Suprapubic skin (tissue), 4 donors: ENCODE data around the gene GLYATL1. TPM values are rescaled to one million over a fixed set of nuclear protein-coding genes. Genes with fewer than 3 reads are reported as not detected.

ENCODE experiments used
- DNase-seq, 2 donors: peaks; one replicate each; pipeline ENCODE4 v3.0.0-alpha.2; 2019; ENCODE audit warnings: low spot score in 2 of 2
- H3K27ac ChIP-seq: fragments of 200-600 bp; sonication (generic); one replicate; pipeline ENCODE4 v1.5.1; 2019
- H3K27me3 ChIP-seq: fragments of 200-600 bp; sonication (generic); one replicate; pipeline ENCODE4 v1.5.1; 2019
- H3K36me3 ChIP-seq: fragments of 200-600 bp; sonication (generic); one replicate; pipeline ENCODE4 v1.5.1; 2019
- H3K4me1 ChIP-seq: fragments of 200-600 bp; sonication (generic); one replicate; pipeline ENCODE4 v1.5.1; 2019
- H3K4me3 ChIP-seq: fragments of 200-600 bp; sonication (generic); one replicate; pipeline ENCODE4 v1.5.1; 2019; ENCODE audit warnings: mild to moderate bottlenecking
- H3K9me3 ChIP-seq: fragments of 200-600 bp; sonication (generic); one replicate; pipeline ENCODE4 v1.5.1; 2019
- EP300 ChIP-seq: sonication (generic); formaldehyde crosslinking; IDR thresholded peaks from one replicate; pipeline ENCODE4 v1.6.1; 2017; ENCODE audit warnings: antibody characterized with exemption
- POLR2A ChIP-seq, 2 donors: fragments of 450-650 bp; IDR thresholded peaks; one replicate each; pipeline ENCODE4 v1.6.1; 2017; ENCODE audit warnings: antibody characterized with exemption in 2 of 2, mild to moderate bottlenecking in 2 of 2, moderate library complexity in 2 of 2
- POLR2AphosphoS5 ChIP-seq, 3 donors: sonication (generic); formaldehyde crosslinking; IDR thresholded peaks; one replicate each; pipeline ENCODE4 v1.6.1; 2017; ENCODE audit warnings: antibody characterized with exemption in 3 of 3
- WGBS: methylation state at CpG from one replicate; pipeline ENCODE4 v1.1.5; 2018; 5-methylcytosine and 5-hydroxymethylcytosine counted together
- total RNA-seq, 4 donors: library from RNA; depleted of rRNA; stranded (reverse); fragments of >200 nt; gene quantifications; one replicate each; pipeline ENCODE4 v1.1.0, GENCODE V29; 2016
- TF ChIP-seq, protein P1 (sequence below), 2 donors: fragments of 200-600 bp in 1 of 2; fragments of 450-650 bp in 1 of 2; sonication (generic) in 1 of 2; IDR thresholded peaks; one replicate each; pipeline ENCODE4 v1.5.1; 2016 to 2019; ENCODE audit warnings: antibody characterized with exemption in 2 of 2, mild to moderate bottlenecking in 1 of 2, moderate library complexity in 1 of 2

GLYATL1 gene
- total RNA-seq, 4 donors from 2014 or later = 2.4 to 6.1 (median 3.5) TPM; not detected in 1

DNA sequence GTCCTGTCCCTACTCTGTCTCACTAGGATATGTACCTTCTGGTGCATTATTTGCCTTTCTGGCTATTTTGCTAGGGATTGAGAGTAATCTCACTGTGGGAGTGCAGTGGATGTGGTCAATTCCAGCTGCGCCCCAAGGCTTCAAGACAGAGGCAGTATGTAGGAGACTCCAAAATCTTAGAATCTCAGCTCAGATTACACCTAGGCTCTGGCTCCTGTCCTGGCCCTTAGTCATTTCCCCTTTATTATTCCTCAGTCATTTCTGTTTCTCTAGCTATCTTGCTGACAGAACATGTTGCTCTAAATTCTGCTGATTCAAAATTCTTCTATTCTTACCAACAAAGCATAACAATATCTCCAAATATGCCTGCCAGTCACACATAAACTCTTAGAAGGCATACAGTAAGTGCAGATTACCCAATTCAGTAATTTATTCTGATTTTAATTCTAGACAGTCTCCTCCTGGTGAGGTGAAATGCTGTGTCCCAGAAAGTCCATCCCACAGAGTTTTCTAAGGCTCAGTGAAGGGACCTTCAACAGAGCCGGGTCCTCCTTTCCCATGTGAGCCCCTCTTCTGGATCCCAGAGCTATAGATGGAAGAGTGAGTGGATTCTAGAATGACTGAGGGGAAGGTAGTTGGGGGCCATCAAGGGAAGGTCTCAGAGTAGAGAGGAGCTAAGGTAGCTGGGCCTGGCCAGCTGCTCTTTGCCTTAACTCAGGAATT, 24.3 kb upstream of the GLYATL1 start:
- no peak for DNase-seq
- H3K4me3 ChIP-seq = no peak overlapping the region
- TF ChIP-seq, protein P1, sequence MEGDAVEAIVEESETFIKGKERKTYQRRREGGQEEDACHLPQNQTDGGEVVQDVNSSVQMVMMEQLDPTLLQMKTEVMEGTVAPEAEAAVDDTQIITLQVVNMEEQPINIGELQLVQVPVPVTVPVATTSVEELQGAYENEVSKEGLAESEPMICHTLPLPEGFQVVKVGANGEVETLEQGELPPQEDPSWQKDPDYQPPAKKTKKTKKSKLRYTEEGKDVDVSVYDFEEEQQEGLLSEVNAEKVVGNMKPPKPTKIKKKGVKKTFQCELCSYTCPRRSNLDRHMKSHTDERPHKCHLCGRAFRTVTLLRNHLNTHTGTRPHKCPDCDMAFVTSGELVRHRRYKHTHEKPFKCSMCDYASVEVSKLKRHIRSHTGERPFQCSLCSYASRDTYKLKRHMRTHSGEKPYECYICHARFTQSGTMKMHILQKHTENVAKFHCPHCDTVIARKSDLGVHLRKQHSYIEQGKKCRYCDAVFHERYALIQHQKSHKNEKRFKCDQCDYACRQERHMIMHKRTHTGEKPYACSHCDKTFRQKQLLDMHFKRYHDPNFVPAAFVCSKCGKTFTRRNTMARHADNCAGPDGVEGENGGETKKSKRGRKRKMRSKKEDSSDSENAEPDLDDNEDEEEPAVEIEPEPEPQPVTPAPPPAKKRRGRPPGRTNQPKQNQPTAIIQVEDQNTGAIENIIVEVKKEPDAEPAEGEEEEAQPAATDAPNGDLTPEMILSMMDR (IDR thresholded peaks at IDR 0.05) = no peak
- TF ChIP-seq POLR2AphosphoS5 (IDR thresholded peaks at IDR 0.05) = no peak
- no peak for TF ChIP-seq EP300
- TF ChIP-seq POLR2A (IDR thresholded peaks at IDR 0.05) = no peak
- no peak overlapping the region for H3K27ac ChIP-seq
- 93% methylated on average over 2 of the region's 2 CpGs for WGBS
- H3K27me3 ChIP-seq = no peaks in the 10 kb centered on the region
- H3K36me3 ChIP-seq = no peaks in the 10 kb centered on the region
- no peaks in the 10 kb centered on the region for H3K4me1 ChIP-seq
- peaks cover 18% of the 10 kb centered on the region for H3K9me3 ChIP-seq

DNA sequence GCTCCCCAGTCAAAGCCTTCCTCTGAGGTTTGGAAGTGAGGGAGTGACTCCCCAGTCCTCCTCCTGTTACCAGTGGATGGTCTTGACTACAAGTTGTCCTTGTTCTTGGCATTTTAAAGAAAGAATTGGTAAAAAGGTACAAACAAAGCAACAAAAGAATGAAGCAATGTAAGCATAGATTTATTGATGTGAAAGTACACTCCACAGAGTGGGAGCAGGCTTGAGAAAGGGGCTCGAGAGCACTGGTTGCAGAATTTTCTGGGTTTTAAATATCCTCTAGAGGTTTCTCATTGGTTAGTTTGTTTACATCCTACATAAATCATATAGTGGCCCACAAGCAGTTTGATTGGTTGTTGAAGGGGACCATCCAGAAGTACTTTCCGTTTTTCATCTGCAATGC, 22.7 kb upstream of the GLYATL1 start:
- no peak overlapping the region for H3K4me3 ChIP-seq
- TF ChIP-seq POLR2A (IDR thresholded peaks at IDR 0.05) (no peak), EP300 (no peak), POLR2AphosphoS5 (IDR thresholded peaks at IDR 0.05) (no peak)
- TF ChIP-seq, protein P1 (IDR thresholded peaks at IDR 0.05) = no peak
- H3K36me3 ChIP-seq = no peaks in the 10 kb centered on the region
- H3K27ac ChIP-seq = no peak overlapping the region
- peaks cover 18% of the 10 kb centered on the region for H3K9me3 ChIP-seq
- no peaks in the 10 kb centered on the region for H3K27me3 ChIP-seq
- no peaks in the 10 kb centered on the region for H3K4me1 ChIP-seq
- WGBS = 92% methylated on average over 2 of the region's 2 CpGs
- DNase-seq = no peak

DNA sequence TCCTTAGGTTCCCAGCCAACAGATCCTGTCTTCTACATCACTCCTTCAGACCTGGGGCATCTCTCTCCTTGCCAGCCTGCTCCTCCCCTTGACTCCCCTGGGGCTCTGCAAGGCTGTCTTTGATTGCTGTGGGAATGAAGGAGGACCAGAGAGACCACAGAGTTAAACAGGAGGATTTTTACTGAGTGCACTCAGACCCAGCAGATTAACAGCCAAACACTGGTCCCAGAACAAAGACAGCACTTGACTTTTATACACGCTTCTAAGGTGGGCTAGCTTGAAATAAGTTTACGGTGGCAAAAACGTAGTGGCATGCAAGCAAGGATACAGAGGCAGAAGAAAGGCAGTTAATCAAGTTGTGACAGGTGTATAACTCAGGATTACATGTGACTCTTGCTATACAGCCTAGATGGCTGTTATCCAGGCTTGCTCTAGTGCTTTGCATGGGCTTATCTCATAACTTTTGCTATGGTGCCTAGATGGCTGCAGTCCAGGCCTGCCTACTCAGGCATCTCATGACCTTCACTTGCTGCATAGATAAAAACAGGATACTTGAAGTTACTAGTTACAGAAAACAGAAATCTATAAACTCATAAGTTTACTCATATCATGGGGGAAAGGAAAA, 22.0 kb upstream of the GLYATL1 start:
- Histone ChIP-seq H3K9me3 (peaks cover 18% of the 10 kb centered on the region), H3K4me3 (no peak overlapping the region), H3K4me1 (peaks cover 1% of the 10 kb centered on the region), H3K36me3 (no peaks in the 10 kb centered on the region), H3K27me3 (no peaks in the 10 kb centered on the region), H3K27ac (no peak overlapping the region)
- TF ChIP-seq POLR2A (IDR thresholded peaks at IDR 0.05) (no peak), EP300 (no peak), POLR2AphosphoS5 (IDR thresholded peaks at IDR 0.05) (no peak)
- TF ChIP-seq, protein P1 (IDR thresholded peaks at IDR 0.05) = no peak
- 71% methylated on average over 3 of the region's 3 CpGs for WGBS
- no peak for DNase-seq

DNA sequence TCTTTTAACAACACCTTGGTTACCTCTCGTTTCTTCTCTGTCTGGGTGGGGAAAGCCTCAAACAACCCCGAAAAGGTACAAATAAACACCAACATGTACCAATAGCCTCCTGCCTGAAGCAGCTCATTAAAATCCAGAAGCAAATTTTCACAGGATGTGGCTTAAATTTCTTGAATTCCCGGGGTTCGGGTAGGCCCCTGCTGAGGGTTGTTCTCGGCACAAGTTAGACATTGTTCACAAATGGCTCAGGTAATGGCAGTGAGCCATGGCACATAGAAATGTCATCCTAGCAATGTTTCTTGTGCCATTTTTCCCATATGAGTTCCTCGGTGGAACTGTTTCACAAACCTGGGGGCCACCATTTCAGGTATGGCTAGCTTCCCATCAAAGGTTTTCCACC, 19.7 kb upstream of the GLYATL1 start:
- H3K4me1 ChIP-seq = peaks cover 20% of the 10 kb centered on the region
- peaks cover 18% of the 10 kb centered on the region for H3K9me3 ChIP-seq
- 83% methylated on average over 6 of the region's 6 CpGs for WGBS
- no peak overlapping the region for H3K27ac ChIP-seq
- H3K4me3 ChIP-seq = no peak overlapping the region
- TF ChIP-seq EP300 = no peak
- no peak for TF ChIP-seq POLR2AphosphoS5 (IDR thresholded peaks at IDR 0.05)
- TF ChIP-seq, protein P1 (IDR thresholded peaks at IDR 0.05) = no peak
- TF ChIP-seq POLR2A (IDR thresholded peaks at IDR 0.05) = no peak
- H3K27me3 ChIP-seq = no peaks in the 10 kb centered on the region
- no peaks in the 10 kb centered on the region for H3K36me3 ChIP-seq
- no peak for DNase-seq

DNA sequence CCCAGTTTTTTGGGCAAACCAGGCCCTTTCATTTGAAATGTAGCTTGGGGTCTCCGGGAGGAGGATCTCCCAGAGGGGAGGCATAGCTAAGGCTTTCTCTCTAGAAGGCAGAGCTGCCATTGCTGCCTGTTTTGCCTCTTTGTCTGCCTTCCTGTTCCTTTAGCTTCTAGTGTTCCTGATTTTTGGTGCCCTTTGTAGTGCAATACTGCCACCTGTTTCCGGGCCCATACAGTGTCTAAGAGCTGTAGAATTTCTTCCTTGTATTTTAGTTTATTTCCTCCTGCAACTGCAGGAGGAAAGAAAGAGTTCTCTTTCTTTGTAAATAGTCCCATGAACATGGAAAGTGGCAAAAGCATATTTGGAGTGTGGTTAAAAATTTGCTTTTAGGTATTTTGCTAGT, 19.3 kb upstream of the GLYATL1 start:
- no peak overlapping the region for H3K4me3 ChIP-seq
- no peak for TF ChIP-seq POLR2AphosphoS5 (IDR thresholded peaks at IDR 0.05)
- TF ChIP-seq, protein P1 (IDR thresholded peaks at IDR 0.05) = no peak
- no peak for TF ChIP-seq EP300
- no peak for TF ChIP-seq POLR2A (IDR thresholded peaks at IDR 0.05)
- DNase-seq = no peak
- H3K27me3 ChIP-seq = no peaks in the 10 kb centered on the region
- no peak overlapping the region for H3K27ac ChIP-seq
- 76% methylated on average over 2 of the region's 2 CpGs for WGBS
- peaks cover 20% of the 10 kb centered on the region for H3K4me1 ChIP-seq
- H3K9me3 ChIP-seq = peaks cover 18% of the 10 kb centered on the region
- H3K36me3 ChIP-seq = no peaks in the 10 kb centered on the region
